ENCODE measurements around the gene PROCR.
"Not testable (repeated sequence)": the region's sequence is repeated elsewhere in the genome, so short reads cannot be mapped to it uniquely, and the experiment has no call there.

Gene PROCR

GRCh38 chr20:35146920-35147574, 24.8 kb upstream of the PROCR start, which contains the start of gene EDEM2:
Gene EDEM2, minus strand, starts transcription at chr20:35147336. Its CDS starts 78 bp downstream, at chr20:35147258.
- H3K27ac Mint-ChIP-seq: peak within 1 kb of the TSS; percentile 80
- H3K27me3 Mint-ChIP-seq (ENCODE audit: low read depth): peaks cover 3% of the 10 kb centered on the region
- H3K9me3 Mint-ChIP-seq: no peaks in the 10 kb centered on the region
- DNase-seq (ENCODE audit: low spot score): peak; percentile 97
- peaks cover 14% of the 10 kb centered on the region for H3K36me3 Mint-ChIP-seq (ENCODE audit: low read depth)
- H3K4me1 Mint-ChIP-seq (ENCODE audit: low read depth): peaks cover 20% of the 10 kb centered on the region
- H3K4me3 Mint-ChIP-seq: peak within 1 kb of the TSS; percentile 85

GRCh38 chr20:35147575-35148071, 24.2 kb upstream of the PROCR start:
- not testable (repeated sequence) for DNase-seq (ENCODE audit: low spot score); H3K9me3 Mint-ChIP-seq; H3K27me3 Mint-ChIP-seq (ENCODE audit: low read depth)
- peaks cover 20% of the 10 kb centered on the region for H3K4me1 Mint-ChIP-seq (ENCODE audit: low read depth)
- H3K36me3 Mint-ChIP-seq (ENCODE audit: low read depth): peaks cover 13% of the 10 kb centered on the region
- H3K27ac Mint-ChIP-seq: peak overlapping the region; percentile 80
- peak overlapping the region; percentile 85 for H3K4me3 Mint-ChIP-seq

GRCh38 chr20:35150846-35151579, 20.9 kb upstream of the PROCR start:
- H3K27ac Mint-ChIP-seq: no peak overlapping the region
- no peaks in the 10 kb centered on the region for H3K9me3 Mint-ChIP-seq
- peaks cover 2% of the 10 kb centered on the region for H3K36me3 Mint-ChIP-seq (ENCODE audit: low read depth)
- no peak overlapping the region for H3K4me3 Mint-ChIP-seq
- peaks cover 16% of the 10 kb centered on the region for H3K4me1 Mint-ChIP-seq (ENCODE audit: low read depth)
- peaks cover 5% of the 10 kb centered on the region for H3K27me3 Mint-ChIP-seq (ENCODE audit: low read depth)
- no peak for DNase-seq (ENCODE audit: low spot score)

- no peaks in the 10 kb centered on the region for H3K9me3 Mint-ChIP-seq
- peaks cover 5% of the 10 kb centered on the region for H3K27me3 Mint-ChIP-seq (ENCODE audit: low read depth)
- H3K4me1 Mint-ChIP-seq (ENCODE audit: low read depth): peaks cover 12% of the 10 kb centered on the region
- DNase-seq (ENCODE audit: low spot score): no peak
- no peaks in the 10 kb centered on the region for H3K36me3 Mint-ChIP-seq (ENCODE audit: low read depth)
- no peak overlapping the region for H3K4me3 Mint-ChIP-seq
- no peak overlapping the region for H3K27ac Mint-ChIP-seq
These were observed 20.1 kb upstream of the PROCR start for GRCh38 chr20:35151736-35152135.

DNA sequence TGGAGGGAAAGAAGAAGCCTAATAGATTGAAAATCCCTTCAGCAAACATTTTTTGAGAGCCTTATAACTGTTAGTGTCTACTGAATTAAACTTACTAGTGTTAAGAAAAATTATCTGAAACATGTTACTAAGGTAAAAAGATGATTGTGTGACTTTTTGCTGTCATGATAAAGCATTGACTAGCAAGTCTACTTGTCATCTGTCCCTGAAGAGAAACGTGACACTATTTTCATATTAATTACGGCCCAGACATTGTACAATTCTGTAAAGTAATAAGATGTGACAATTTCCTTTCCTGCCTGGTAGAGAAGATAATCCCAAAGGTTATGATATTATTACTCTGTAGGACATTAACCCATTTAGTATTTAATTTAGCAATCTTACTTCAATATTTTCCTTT, 15.9 kb upstream of the PROCR start:
- Mint-ChIP-seq H3K27me3 (ENCODE audit: low read depth) (peaks cover 4% of the 10 kb centered on the region), H3K27ac (no peak overlapping the region), H3K4me3 (no peak overlapping the region)

DNA sequence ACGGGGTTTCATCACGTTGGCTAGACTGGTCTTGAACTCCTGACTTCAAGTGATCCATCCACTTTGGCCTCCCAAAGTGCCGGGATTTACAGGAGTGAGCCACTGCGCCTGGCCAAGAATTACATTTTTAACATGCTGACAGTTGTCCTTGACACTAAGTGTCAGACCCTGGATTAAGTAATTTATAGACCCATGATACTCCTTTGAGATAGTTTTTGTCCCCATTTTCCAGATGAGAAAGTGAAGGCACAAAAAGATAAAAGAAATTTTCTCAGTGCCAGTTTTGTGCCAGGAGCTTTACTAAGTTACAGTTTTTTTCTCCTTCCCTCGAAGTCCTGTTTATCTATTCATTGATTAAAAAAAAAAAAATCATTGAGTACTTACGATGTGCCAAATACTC, 14.9 kb upstream of the PROCR start:
- Mint-ChIP-seq H3K4me1 (ENCODE audit: low read depth) (peaks cover 4% of the 10 kb centered on the region), H3K27ac (no peak overlapping the region), H3K9me3 (no peaks in the 10 kb centered on the region), H3K4me3 (no peak overlapping the region), H3K27me3 (ENCODE audit: low read depth) (peaks cover 2% of the 10 kb centered on the region), H3K36me3 (ENCODE audit: low read depth) (no peaks in the 10 kb centered on the region)
- DNase-seq (ENCODE audit: low spot score): no peak

More for the DNA sequence above, 15.9 kb upstream of the PROCR start:
- no peaks in the 10 kb centered on the region for H3K9me3 Mint-ChIP-seq
- H3K4me1 Mint-ChIP-seq (ENCODE audit: low read depth): no peaks in the 10 kb centered on the region
- DNase-seq (ENCODE audit: low spot score): no peak
- no peaks in the 10 kb centered on the region for H3K36me3 Mint-ChIP-seq (ENCODE audit: low read depth)

- not testable (repeated sequence) for H3K4me1 Mint-ChIP-seq (ENCODE audit: low read depth); H3K36me3 Mint-ChIP-seq (ENCODE audit: low read depth); H3K27ac Mint-ChIP-seq; H3K27me3 Mint-ChIP-seq (ENCODE audit: low read depth); H3K4me3 Mint-ChIP-seq; H3K9me3 Mint-ChIP-seq; DNase-seq (ENCODE audit: low spot score)
These were observed 11.5 kb upstream of the PROCR start for GRCh38 chr20:35160341-35160740.

DNA sequence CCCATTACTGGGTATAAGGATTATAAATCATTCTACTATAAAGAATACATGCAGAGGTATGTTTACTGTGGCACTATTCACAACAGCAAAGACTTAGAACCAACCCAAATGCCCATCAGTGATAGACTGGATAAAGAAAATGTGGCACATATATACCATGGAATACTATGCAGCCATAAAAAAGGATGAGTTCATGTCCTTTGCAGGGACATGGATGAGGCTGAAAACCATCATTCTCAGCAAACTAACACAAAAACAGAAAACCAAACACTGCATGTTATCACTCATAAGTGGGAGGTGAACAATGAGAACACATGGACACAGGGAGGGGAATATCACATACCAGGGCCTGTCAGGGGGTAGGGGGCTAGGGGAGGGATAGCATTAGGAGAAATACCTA, 7.3 kb upstream of the PROCR start:
- H3K4me1 Mint-ChIP-seq (ENCODE audit: low read depth); H3K27me3 Mint-ChIP-seq (ENCODE audit: low read depth); H3K36me3 Mint-ChIP-seq (ENCODE audit: low read depth); DNase-seq (ENCODE audit: low spot score); H3K4me3 Mint-ChIP-seq; H3K9me3 Mint-ChIP-seq; H3K27ac Mint-ChIP-seq: not testable (repeated sequence)

GRCh38 chr20:35165221-35166185, 6.4 kb upstream of the PROCR start:
- Mint-ChIP-seq H3K9me3 (peaks cover 8% of the 10 kb centered on the region), H3K27ac (peak overlapping the region; percentile 49), H3K27me3 (ENCODE audit: low read depth) (peaks cover 5% of the 10 kb centered on the region), H3K4me3 (no peak overlapping the region), H3K36me3 (ENCODE audit: low read depth) (no peaks in the 10 kb centered on the region), H3K4me1 (ENCODE audit: low read depth) (peaks cover 7% of the 10 kb centered on the region)
- DNase-seq (ENCODE audit: low spot score): no peak

GRCh38 chr20:35166242-35166830, 5.5 kb upstream of the PROCR start:
- peaks cover 5% of the 10 kb centered on the region for H3K27me3 Mint-ChIP-seq (ENCODE audit: low read depth)
- no peak for DNase-seq (ENCODE audit: low spot score)
- H3K4me1 Mint-ChIP-seq (ENCODE audit: low read depth): peaks cover 7% of the 10 kb centered on the region
- no peaks in the 10 kb centered on the region for H3K36me3 Mint-ChIP-seq (ENCODE audit: low read depth)
- H3K9me3 Mint-ChIP-seq: peaks cover 8% of the 10 kb centered on the region
- H3K4me3 Mint-ChIP-seq: no peak overlapping the region
- no peak overlapping the region for H3K27ac Mint-ChIP-seq

DNA sequence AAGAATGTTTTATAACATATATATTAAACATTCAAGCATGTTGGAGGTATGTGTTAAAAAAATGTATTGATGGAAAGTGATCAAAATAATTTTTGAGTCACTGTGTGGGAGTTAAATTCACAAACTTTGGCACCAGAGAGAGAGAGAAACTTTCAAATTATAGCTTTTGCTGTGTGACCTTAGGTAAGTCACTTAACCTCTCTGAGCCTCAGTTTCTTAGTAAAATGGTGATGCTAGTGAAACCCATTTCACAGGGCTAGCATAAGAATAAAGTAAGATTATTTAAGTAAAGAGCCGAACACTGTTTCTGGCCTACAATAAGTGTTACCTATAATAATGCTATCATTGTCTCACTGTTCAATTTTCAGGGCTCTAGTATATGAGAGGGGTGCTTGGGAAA, 4.1 kb upstream of the PROCR start:
- no peak for DNase-seq (ENCODE audit: low spot score)
- Mint-ChIP-seq H3K27ac (no peak overlapping the region), H3K9me3 (peaks cover 8% of the 10 kb centered on the region), H3K4me1 (ENCODE audit: low read depth) (peaks cover 15% of the 10 kb centered on the region), H3K36me3 (ENCODE audit: low read depth) (no peaks in the 10 kb centered on the region), H3K4me3 (no peak overlapping the region), H3K27me3 (ENCODE audit: low read depth) (peaks cover 5% of the 10 kb centered on the region)

DNA sequence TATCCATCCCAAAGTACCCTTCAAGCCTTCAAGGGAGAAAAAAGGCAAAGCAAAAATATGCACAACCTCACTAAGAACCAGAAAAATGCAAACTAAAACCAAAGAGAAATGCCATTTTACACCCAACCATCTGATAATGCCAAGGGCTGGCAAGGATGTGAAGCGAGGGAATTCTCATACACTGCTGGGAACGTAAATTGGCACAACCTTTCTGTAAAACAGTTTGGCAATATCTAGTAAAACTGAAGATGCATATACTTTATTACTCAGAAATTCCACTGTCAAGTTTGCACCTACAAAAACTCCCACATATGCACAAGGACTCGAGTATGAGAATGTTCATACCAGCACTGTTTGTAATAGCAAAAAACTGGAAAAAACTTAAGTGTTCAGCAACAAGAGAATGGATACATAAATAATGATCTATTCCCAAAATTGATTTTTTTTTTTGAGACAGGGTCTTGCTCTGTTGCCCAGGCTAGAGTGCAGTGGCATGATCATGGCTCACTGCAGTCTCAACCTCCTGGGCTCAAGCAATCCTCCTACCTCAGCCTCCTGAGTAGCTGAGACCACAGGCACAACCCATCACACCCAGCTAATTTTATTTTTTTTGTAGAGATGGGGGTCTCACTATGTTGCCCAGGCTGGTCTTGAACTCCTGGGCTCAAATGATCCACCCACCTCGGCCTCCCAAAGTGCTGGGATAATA, 3.0 kb upstream of the PROCR start:
- H3K36me3 Mint-ChIP-seq (ENCODE audit: low read depth); H3K4me3 Mint-ChIP-seq; H3K27ac Mint-ChIP-seq; DNase-seq (ENCODE audit: low spot score); H3K9me3 Mint-ChIP-seq; H3K27me3 Mint-ChIP-seq (ENCODE audit: low read depth): not testable (repeated sequence)
- peaks cover 15% of the 10 kb centered on the region for H3K4me1 Mint-ChIP-seq (ENCODE audit: low read depth)

DNA sequence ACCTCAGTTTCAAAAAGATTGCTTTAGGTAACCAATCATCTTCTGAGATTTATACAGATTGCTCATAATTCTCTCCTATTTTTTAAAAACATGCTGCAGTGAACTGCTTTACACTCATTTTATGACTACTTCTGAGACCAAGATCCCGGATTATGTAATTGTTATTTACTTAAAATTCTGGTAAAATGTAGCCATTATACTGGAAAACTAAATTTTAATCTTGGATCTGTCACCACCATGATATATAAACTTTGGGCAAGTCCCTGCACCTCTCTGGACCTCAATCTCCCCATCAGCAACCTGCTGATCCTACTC, 477 bp upstream of the PROCR start:
- Mint-ChIP-seq H3K36me3 (ENCODE audit: low read depth) (no peaks in the 10 kb centered on the region), H3K27me3 (ENCODE audit: low read depth) (no peaks in the 10 kb centered on the region), H3K4me3 (peak overlapping the region; percentile 68), H3K4me1 (ENCODE audit: low read depth) (peaks cover 14% of the 10 kb centered on the region), H3K27ac (no peak overlapping the region), H3K9me3 (no peaks in the 10 kb centered on the region)
- no peak for DNase-seq (ENCODE audit: low spot score)

Measured in T-helper 2 cell treated with Interferon-gamma antibody and Interleukin-4, amounts not matched to agents 5 μg/mL and 100 μg/mL, for 36 hours (primary cell).